GM19239 (cell line): ENCODE measurements around the gene ABCA7.
"Not testable (repeated sequence)": the region's sequence is repeated elsewhere in the genome, so short reads cannot be mapped to it uniquely, and the experiment has no call there.

ENCODE experiments used
- DNase-seq: peaks from one replicate; pipeline ENCODE4 v3.0.0; 2011; ENCODE audit warnings: low spot score; ENCODE audit not compliant: insufficient read length
- FAIRE-seq: peaks from 2 replicates; lab custom pipeline; 2011; peaks lifted over from hg19 to GRCh38; lab: Jason Lieb, UNC

ABCA7 gene

DNA sequence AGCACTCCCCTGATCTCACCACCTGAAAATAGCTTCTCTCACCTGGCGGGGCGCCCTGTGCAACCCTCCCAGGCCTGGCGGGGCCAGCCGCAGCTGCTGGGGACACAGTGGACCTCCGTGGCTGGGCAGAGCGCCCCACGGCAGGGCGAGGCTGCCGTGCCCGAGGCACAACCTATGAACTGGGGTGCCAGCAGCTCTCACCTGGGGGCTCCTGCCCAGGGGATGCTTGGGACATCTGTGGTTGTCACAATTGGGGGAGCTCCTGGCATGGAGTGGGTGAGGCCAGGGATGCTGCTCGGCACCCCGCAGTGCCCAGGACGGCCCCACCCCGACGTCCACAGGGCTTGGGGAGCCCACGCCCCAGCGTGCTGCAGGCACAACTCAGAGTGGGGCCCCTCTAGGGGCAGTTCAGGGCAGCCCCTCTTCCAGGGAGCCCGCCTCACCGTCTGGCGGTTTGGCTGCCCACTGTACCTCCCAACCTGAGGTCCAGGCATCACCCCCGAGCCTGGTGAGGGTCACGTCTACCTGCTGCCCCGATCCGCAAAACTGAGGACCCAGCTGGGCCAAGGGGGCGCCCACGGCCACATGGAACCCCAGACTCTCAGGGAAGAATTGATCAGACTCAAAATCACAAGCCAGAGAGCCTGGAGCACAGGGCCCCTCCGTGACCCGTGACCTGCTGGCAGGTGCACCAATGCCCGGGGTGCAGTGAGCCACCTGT is 24.7 kb upstream of the ABCA7 start:
- FAIRE-seq = no peak
- no peak for DNase-seq

- FAIRE-seq (no peak), DNase-seq (no peak)
Measured at GRCh38 chr19:1015782-1016646, 23.9 kb upstream of the ABCA7 start.

- DNase-seq = no peak
- FAIRE-seq = no peak
Measured at GRCh38 chr19:1016647-1017114, 23.2 kb upstream of the ABCA7 start.

- FAIRE-seq (no peak), DNase-seq (no peak)
Measured at GRCh38 chr19:1017115-1017905, 22.6 kb upstream of the ABCA7 start.

GRCh38 chr19:1017906-1018305 is 22.0 kb upstream of the ABCA7 start:
- DNase-seq (no peak), FAIRE-seq (no peak)

DNA sequence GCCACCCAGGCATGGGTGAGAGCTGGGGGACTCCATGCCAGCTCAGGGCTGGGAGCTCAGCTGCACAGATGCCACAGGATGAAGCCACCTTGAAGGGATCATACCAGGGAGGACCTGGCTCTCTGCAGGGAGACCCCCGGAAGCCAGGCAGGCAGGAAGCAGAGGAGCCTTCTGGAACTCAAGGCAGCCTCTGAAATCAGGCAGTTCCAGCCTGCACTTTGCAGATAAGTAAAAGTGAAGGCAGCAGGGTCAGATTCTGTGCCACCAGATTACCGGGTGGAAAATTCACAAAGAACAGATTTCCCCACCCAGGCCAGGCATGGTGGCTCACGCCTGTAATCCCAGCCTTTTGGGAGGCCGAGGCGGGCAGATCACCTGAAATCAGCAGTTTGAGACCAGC is 21.5 kb upstream of the ABCA7 start:
- FAIRE-seq = no peak
- no peak for DNase-seq

GRCh38 chr19:1018932-1019615 is 20.8 kb upstream of the ABCA7 start:
- FAIRE-seq (no peak), DNase-seq (no peak)

GRCh38 chr19:1019616-1019961 is 20.3 kb upstream of the ABCA7 start:
- no peak for FAIRE-seq
- no peak for DNase-seq

- FAIRE-seq (no peak), DNase-seq (no peak)
Measured at GRCh38 chr19:1019980-1020867, 19.7 kb upstream of the ABCA7 start.

GRCh38 chr19:1020868-1021425 is 19.0 kb upstream of the ABCA7 start, which contains the start of gene TMEM259:
TMEM259 (minus strand) TSS chr19:1021123; CDS start chr19:1020996, 127 bp downstream.
- peak; percentile 94 for FAIRE-seq
- DNase-seq = peak; percentile 100

GRCh38 chr19:1023883-1024188 is 16.1 kb upstream of the ABCA7 start:
- FAIRE-seq, DNase-seq: not testable (repeated sequence)

GRCh38 chr19:1025080-1025479 is 14.8 kb upstream of the ABCA7 start:
- not testable (repeated sequence) for DNase-seq, FAIRE-seq

- DNase-seq = no peak
- peak; percentile 84 for FAIRE-seq
Measured at GRCh38 chr19:1025960-1026782, 13.7 kb upstream of the ABCA7 start, which contains the start of gene CNN2. CNN2 (plus strand) TSS chr19:1026608; CDS start chr19:1026662, 54 bp downstream.

- DNase-seq (no peak), FAIRE-seq (peak; percentile 84)
Measured at GRCh38 chr19:1026783-1027649, 12.9 kb upstream of the ABCA7 start.

- FAIRE-seq (no peak), DNase-seq (no peak)
Measured at GRCh38 chr19:1027650-1028061, 12.3 kb upstream of the ABCA7 start.

GRCh38 chr19:1028062-1028926 is 11.6 kb upstream of the ABCA7 start:
- FAIRE-seq (peak; percentile 93), DNase-seq (no peak)
